Mucosa of rectum (tissue), 2 donors: ENCODE data around the gene SLC6A4.

Experiments used
- H3K27ac ChIP-seq, 2 donors: one replicate each; pipeline ENCODE4 v1.7.0; 2013; ENCODE audit warnings: inconsistent platforms in 2 of 2, low read depth in 2 of 2, low read length in 2 of 2
- H3K27me3 ChIP-seq, 2 donors: one replicate each; pipeline ENCODE4 v1.7.0; 2013; ENCODE audit warnings: low read length in 2 of 2; ENCODE audit not compliant: control insufficient read depth in 2 of 2, insufficient read depth in 2 of 2
- H3K36me3 ChIP-seq, 2 donors: one replicate each; pipeline ENCODE4 v1.7.0; 2013; ENCODE audit warnings: low read length in 2 of 2; ENCODE audit not compliant: control insufficient read depth in 2 of 2, insufficient read depth in 2 of 2
- H3K4me1 ChIP-seq, 2 donors: one replicate each; pipeline ENCODE4 v1.7.0; 2013; ENCODE audit warnings: low read length in 2 of 2, mild to moderate bottlenecking in 1 of 2; ENCODE audit not compliant: control insufficient read depth in 2 of 2, insufficient read depth in 2 of 2
- H3K4me3 ChIP-seq, 2 donors: one replicate each; pipeline ENCODE4 v1.7.0; 2013; ENCODE audit warnings: low read length in 2 of 2
- H3K9ac ChIP-seq, 2 donors: one replicate each; pipeline ENCODE4 v1.7.0; 2013; ENCODE audit warnings: low read length in 2 of 2, low read depth in 1 of 2, mild to moderate bottlenecking in 1 of 2
- H3K9me3 ChIP-seq, 2 donors: one replicate each; pipeline ENCODE4 v1.7.0; 2013; ENCODE audit warnings: low read length in 2 of 2; ENCODE audit not compliant: control insufficient read depth in 2 of 2
- donor health status: healthy.
- donor health status: Normal muscosa, but diverticular disease.

The SLC6A4 gene

DNA sequence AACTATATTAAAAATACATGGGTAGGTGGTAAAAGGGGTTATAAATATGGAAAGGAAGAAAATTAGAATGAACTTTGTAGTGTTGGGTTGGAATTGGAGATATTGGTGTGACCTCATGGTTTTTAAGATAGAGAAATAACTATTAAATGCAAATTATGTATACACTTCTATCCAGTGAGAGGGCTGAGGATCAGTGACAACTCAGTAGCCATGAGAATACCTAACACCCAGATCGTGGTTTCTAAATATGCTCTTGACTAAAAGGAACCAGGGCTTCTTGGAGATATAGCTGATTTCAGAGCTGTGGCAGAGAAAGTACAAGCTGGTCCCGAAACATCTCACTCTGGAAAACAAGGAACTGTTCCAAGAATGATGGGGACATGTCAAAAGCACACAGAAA lies 44.4 kb downstream of the SLC6A4 start:
- Histone ChIP-seq H3K9ac (no peak overlapping the region), H3K4me3 (no peak overlapping the region), H3K27ac (no peak overlapping the region), H3K36me3 (peaks cover 0 to 4% of the 10 kb centered on the region in 2 donors), H3K9me3 (no peaks in the 10 kb centered on the region), H3K4me1 (no peaks in the 10 kb centered on the region), H3K27me3 (no peaks in the 10 kb centered on the region)

DNA sequence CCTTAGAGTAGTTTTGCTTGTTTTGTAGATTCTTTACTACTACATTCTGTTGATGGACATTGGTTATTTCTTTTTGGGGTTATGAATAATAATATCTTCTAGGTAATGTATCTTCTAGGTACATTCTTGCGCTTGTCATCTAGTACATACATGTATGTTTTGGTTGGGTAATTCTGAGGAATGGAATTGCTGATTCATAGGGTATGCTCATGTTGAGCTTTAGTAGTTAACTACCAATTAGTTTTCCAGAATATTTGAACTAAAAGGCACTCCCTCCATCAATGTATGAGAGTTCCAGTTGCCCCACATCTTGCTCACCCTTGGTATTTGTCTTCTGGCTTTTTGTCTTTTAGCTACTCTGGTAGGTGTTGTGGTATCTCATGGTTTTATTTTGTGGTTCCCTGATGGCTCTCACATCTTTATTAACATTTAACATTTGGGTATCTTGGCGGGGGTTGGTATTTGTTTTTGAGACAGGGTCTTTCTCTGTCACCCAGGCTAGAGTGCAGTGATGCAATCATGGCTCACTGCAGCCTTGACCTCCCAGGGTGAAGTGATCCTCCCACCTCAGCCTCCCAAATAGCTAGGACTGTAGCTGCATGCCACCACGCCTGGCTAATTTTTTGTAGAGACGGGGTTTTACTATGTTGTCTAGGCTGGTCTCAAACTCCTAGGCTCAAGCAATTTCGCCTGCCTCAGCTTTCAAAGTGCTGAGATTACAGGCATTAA lies 47.1 kb downstream of the SLC6A4 start:
- Histone ChIP-seq H3K9me3 (no peaks in the 10 kb centered on the region), H3K4me3 (no peak overlapping the region), H3K36me3 (peaks cover 10 to 26% of the 10 kb centered on the region in 2 donors), H3K4me1 (no peaks in the 10 kb centered on the region), H3K27ac (no peak overlapping the region), H3K27me3 (no peaks in the 10 kb centered on the region), H3K9ac (no peak overlapping the region)

DNA sequence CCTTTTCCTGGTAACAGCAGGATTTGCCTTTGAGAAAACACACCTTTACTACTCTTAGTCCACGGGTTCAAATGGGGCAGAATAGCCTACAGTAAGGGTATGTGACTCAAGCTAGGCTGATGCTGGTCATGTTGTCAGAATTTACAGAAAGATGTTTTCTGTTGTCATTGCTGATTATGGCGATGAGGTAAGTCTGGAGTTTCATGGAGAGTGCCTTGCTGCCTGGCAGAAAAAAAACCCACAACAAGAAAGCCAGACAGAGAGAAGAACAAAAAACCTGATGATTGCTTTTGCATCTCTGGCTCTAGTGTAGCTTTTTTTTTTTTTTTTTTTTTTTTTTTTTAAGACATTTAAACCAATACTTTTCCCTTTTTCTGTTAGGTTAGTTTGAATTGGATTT lies 47.9 kb downstream of the SLC6A4 start:
- Histone ChIP-seq H3K36me3 (peaks cover 10 to 30% of the 10 kb centered on the region in 2 donors), H3K9ac (no peak overlapping the region), H3K27me3 (no peaks in the 10 kb centered on the region), H3K4me3 (no peak overlapping the region), H3K27ac (no peak overlapping the region), H3K9me3 (no peaks in the 10 kb centered on the region), H3K4me1 (no peaks in the 10 kb centered on the region)

DNA sequence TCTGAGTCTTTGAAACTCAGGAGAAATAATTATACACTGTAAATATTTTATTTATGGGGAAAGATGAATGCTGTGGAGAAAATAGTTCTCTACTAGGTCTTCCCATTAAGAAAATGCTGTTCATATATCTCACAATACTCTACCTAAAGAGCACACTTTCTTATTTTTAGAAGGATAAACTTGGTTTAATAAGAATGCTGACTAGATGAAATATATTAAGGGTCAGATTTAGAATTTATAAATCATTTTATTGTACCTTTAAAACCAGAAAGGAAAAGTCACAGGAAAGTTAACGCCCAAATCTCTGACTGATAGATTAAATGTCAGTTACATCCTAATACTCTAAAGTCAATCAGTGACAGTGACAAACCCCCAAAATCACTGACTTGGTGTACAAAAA lies 48.7 kb downstream of the SLC6A4 start:
- H3K9ac ChIP-seq, result no peak overlapping the region
- H3K9me3 ChIP-seq, result no peaks in the 10 kb centered on the region
- H3K27me3 ChIP-seq, result no peaks in the 10 kb centered on the region
- no peak overlapping the region for H3K4me3 ChIP-seq
- H3K4me1 ChIP-seq, result no peaks in the 10 kb centered on the region
- H3K36me3 ChIP-seq, result peaks cover 15 to 37% of the 10 kb centered on the region in 2 donors
- H3K27ac ChIP-seq, result no peak overlapping the region

DNA sequence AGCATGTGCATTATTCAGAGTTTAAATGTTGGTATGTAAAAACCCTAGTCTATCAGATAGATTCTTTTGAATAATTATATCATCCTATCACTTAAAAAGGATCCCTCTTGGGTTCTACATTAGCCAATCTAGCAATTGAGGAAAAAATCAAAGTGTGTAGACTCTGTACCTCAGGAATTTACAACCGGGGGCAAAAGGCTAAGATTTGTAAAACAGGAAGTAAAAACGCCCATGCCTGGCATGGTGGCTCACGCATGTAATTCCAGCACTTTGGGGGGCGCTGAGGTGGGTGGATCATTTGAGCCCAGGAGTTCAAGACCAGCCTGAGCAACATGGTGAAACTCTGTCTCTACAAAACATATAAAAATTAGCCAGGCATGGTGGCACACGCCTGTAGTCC lies 58.6 kb downstream of the SLC6A4 start:
- Histone ChIP-seq H3K9me3 (no peaks in the 10 kb centered on the region), H3K4me3 (no peak overlapping the region), H3K27ac (no peak overlapping the region), H3K4me1 (peaks cover 0 to 2% of the 10 kb centered on the region in 2 donors), H3K9ac (no peak overlapping the region), H3K36me3 (peaks cover 16 to 39% of the 10 kb centered on the region in 2 donors), H3K27me3 (no peaks in the 10 kb centered on the region)

DNA sequence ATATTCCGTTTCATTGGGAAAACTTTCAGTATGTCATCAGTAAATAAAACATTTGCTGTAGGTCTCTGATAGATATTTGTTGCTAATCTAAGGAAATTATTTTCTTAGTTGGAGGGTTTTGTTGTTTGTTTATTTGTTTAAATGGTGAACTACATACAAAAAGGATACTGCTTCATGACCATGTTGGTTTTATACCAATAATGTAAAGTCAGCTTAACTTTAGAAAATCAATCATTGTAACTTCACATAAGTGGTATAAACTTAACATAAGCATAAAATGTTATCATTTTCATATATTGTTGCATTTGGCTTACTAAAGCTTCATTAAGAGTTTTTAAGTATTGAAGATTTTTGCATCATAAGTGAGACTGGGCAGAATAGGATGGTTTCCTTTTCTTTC lies 60.9 kb downstream of the SLC6A4 start:
- Histone ChIP-seq H3K4me1 (no peaks in the 10 kb centered on the region), H3K4me3 (no peak overlapping the region), H3K27ac (no peak overlapping the region), H3K9me3 (no peaks in the 10 kb centered on the region), H3K36me3 (peaks cover 11 to 24% of the 10 kb centered on the region in 2 donors), H3K27me3 (no peaks in the 10 kb centered on the region), H3K9ac (no peak overlapping the region)

DNA sequence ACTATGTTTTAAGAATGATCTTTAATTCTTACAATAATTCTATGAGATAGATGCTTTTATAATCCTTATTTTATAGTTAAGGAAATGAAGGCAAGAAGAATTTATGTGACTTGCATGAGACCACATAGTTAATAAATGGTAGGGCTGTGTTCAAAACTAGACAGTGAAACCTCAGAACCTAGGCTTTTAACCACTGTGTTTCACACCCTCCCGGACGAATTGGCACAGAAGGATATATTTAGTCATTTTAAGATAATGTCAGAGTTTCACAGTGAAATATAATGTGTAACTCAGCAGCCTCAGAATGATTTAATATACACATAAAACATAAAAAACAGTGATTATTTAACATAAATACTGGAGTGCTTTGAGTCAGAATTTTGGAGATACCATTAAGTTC lies 61.8 kb downstream of the SLC6A4 start:
- Histone ChIP-seq H3K9me3 (no peaks in the 10 kb centered on the region), H3K4me3 (no peak overlapping the region), H3K27me3 (no peaks in the 10 kb centered on the region)

DNA sequence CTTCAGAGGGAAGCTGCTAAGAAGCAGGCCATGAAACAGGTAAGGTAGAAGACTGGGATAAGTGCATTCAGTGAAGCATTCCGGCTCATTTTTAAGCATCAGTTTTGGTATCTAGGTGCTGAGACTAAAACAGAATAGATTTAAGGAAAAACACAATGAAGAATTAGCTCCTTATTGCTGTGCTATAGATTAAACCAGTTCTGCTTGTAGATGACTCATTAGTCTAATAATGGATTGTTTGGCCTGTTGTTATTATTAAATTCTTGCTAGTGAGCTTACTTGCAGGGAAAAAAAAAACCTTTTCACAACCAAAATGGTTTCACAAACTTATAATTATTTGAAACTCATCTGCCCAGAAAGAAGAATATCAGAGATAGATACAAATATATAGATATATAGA lies 62.9 kb downstream of the SLC6A4 start:
- Histone ChIP-seq H3K9ac (no peak overlapping the region), H3K4me3 (no peak overlapping the region), H3K4me1 (no peaks in the 10 kb centered on the region), H3K9me3 (no peaks in the 10 kb centered on the region), H3K36me3 (peaks cover 11 to 15% of the 10 kb centered on the region in 2 donors), H3K27ac (no peak overlapping the region), H3K27me3 (no peaks in the 10 kb centered on the region)

More for the DNA sequence above, 61.8 kb downstream of the SLC6A4 start:
- Histone ChIP-seq H3K36me3 (peaks cover 11 to 19% of the 10 kb centered on the region in 2 donors), H3K27ac (no peak overlapping the region), H3K4me1 (no peaks in the 10 kb centered on the region), H3K9ac (no peak overlapping the region)

DNA sequence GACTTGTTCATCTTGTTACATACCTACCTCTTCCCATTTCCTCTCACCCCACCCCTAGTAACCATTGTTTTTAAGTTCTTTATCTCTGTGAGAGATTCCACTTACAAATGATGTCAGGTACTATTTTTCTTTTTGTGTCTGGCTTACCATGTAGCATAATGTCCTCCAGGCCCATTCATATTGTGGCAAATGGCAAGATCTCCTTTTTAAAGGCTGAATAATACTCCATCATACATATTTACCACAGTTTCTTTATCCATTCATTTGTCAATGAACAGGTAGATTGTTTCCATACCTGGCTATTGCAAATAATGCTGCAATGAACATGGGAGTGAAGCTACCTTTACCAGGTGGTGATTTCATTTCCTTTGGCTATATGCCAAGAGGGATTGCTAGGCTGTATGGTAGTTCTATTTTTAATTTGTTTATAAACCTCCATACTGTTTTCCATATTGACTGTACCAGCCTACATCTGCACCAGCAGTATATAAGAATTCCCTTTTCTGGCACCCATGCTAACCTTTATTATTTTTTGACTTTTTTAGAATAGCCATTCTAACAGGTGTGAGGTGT lies 65.0 kb downstream of the SLC6A4 start:
- peaks cover 11 to 15% of the 10 kb centered on the region in 2 donors for H3K36me3 ChIP-seq

DNA sequence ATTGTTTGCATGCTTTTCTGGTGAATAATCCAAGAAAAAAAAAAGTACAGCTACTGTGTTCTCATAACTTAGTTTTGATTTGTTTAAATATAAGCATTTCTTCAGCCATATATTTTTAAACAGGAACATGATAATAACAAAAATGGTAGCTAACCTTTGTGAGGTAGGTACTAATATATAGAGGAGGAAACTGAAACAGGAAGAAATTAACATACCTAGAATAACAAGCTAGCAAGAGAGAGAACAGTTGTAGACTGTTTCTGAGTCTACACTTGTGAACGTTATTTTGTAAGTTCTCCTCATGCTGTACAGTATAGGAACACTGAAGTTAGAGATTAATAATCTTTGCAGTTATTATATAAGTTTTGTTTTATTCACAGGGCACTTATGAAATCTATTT lies 69.5 kb downstream of the SLC6A4 start:
- Histone ChIP-seq H3K4me3 (no peak overlapping the region), H3K27me3 (no peaks in the 10 kb centered on the region), H3K36me3 (peaks cover 0 to 8% of the 10 kb centered on the region in 2 donors), H3K9ac (no peak overlapping the region), H3K9me3 (no peaks in the 10 kb centered on the region), H3K4me1 (no peaks in the 10 kb centered on the region), H3K27ac (no peak overlapping the region)

More for the DNA sequence above, 65.0 kb downstream of the SLC6A4 start:
- no peak overlapping the region for H3K9ac ChIP-seq
- H3K27me3 ChIP-seq, result no peaks in the 10 kb centered on the region
- H3K27ac ChIP-seq, result no peak overlapping the region
- no peaks in the 10 kb centered on the region for H3K4me1 ChIP-seq
- H3K4me3 ChIP-seq, result no peak overlapping the region
- no peaks in the 10 kb centered on the region for H3K9me3 ChIP-seq
